HUES6 (cell line): ENCODE results near the gene THEM4.

ENCODE experiments used
- H3K27ac ChIP-seq: 2 replicates; pipeline ENCODE4 v1.7.0; 2013; ENCODE audit warnings: low read depth, mild to moderate bottlenecking, low read length, inconsistent platforms
- H3K27me3 ChIP-seq: 2 replicates; pipeline ENCODE4 v1.6.1; 2013; ENCODE audit warnings: low read length; ENCODE audit not compliant: control insufficient read depth, insufficient read depth
- H3K36me3 ChIP-seq: 2 replicates; pipeline ENCODE4 v1.6.1; 2013; ENCODE audit warnings: low read length; ENCODE audit not compliant: control insufficient read depth, insufficient read depth
- H3K4me1 ChIP-seq: 2 replicates; pipeline ENCODE4 v1.6.1; 2013; ENCODE audit warnings: low read length; ENCODE audit not compliant: control insufficient read depth, insufficient read depth
- H3K4me3 ChIP-seq: 2 replicates; pipeline ENCODE4 v1.5.1; 2013; ENCODE audit warnings: low read depth, low read length
- H3K9ac ChIP-seq: one replicate; pipeline ENCODE4 v1.6.1; 2013; ENCODE audit warnings: mild to moderate bottlenecking, low read length
- H3K9me3 ChIP-seq: 2 replicates; pipeline ENCODE4 v1.6.1; 2013; ENCODE audit warnings: low read depth, low read length; ENCODE audit not compliant: control insufficient read depth, insufficient read depth

Gene THEM4

DNA sequence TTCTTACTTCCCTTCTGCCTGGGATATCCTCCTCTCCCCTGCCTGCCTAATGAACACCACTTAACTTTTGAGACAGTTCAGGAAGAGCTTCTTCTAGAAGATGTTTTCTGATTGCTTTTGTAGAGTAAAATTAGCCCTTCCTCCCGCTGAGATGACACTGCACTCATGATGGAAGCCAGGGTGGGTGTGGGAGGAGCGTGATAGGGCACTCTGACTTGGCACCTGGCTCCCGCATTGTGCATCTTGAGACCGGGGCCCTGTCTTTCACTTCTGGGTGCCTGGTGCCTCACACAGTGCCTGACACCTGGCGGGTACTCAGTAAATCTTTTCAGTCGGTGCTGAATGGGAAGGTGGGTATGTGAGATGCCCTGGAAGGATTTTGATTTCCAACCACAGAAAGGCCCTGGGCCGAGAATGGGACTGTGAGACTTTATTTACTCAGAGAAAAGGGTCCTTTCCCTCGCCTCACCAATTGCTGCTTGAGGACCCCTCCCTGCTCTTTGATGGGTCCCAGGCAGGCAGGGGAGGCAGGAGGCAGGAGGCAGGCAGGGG is 62.5 kb downstream of the THEM4 start:
- H3K36me3 ChIP-seq: no peaks in the 10 kb centered on the region
- H3K4me1 ChIP-seq: peaks cover 18% of the 10 kb centered on the region
- peaks cover 8% of the 10 kb centered on the region; the same call in 1 of the 2 replicates for H3K27me3 ChIP-seq
- no peak overlapping the region for H3K4me3 ChIP-seq
- H3K9ac ChIP-seq: peak overlapping the region; percentile 6
- no peak overlapping the region for H3K27ac ChIP-seq
- no peaks in the 10 kb centered on the region for H3K9me3 ChIP-seq

DNA sequence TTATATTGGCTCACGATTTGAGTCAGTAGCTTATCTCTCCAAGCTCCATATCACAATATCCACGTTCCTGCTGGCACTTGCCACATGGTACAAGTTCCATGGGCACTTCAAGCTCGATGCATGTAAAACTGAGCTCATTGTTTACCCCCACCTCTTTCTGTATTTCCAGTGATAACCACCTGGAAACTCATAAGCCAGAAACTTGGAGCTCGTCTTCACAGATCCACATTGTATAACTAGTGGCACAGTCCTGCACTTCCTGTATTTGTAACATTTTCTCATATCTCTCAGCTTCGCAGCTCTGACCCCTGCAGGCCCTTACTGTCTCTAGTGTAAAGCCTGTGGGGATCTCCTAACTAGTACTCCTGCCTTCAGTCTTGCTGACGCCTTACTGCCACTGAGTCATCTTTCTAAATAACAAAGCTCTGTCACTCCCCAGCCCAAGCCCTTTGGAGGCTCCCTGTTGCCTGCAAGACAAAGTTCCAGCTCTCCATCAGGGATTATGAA is 63.2 kb downstream of the THEM4 start:
- no peaks in the 10 kb centered on the region for H3K9me3 ChIP-seq

DNA sequence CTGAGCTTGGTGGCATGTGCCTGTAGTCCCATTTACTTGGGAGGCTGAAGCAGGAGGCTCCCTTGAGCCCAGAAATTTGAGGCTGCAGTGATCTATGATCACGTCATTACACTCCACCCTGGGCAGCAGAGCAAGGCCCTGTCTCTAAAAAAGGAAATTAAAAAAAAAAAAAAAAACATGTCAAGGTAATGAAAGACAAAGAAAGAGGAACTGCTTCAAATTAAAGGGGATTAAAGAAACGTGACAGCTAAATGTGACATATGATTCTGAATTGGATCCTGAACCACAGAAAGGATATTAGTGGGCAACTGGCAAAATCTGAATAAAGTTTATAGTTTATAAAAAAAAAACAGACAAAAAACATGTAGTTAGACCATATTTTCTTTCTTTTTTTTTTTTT is 65.9 kb downstream of the THEM4 start:
- Histone ChIP-seq H3K27ac (no peak overlapping the region), H3K9me3 (no peaks in the 10 kb centered on the region), H3K4me1 (peaks cover 29% of the 10 kb centered on the region), H3K9ac (no peak overlapping the region), H3K4me3 (no peak overlapping the region), H3K36me3 (no peaks in the 10 kb centered on the region), H3K27me3 (peaks cover 26% of the 10 kb centered on the region)

More for the DNA sequence above, 63.2 kb downstream of the THEM4 start:
- Histone ChIP-seq H3K9ac (peak overlapping the region; percentile 6), H3K27ac (no peak overlapping the region), H3K27me3 (peaks cover 6% of the 10 kb centered on the region; the same call in 1 of the 2 replicates), H3K4me1 (peaks cover 18% of the 10 kb centered on the region), H3K4me3 (no peak overlapping the region), H3K36me3 (no peaks in the 10 kb centered on the region)

DNA sequence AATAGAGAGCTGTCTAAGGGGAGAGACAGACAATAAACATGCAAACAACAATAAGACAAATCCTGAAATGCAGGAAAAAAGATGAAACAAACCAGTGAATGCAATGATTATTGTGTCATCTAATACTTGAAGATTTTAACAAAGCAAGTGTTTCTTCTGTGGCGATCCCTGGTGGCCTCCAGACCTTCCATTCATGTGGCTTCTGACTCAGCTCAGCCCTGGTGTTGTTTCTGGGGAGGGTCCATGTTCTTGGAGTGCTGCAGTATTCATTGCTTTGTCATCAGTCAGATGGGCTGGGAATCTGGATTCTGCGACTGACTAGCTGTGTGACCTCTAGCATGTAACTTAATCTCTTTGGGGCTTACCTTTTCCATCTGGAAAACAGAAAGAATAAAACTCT is 68.2 kb downstream of the THEM4 start:
- Histone ChIP-seq H3K27me3 (peaks cover 45% of the 10 kb centered on the region), H3K4me3 (no peak overlapping the region), H3K4me1 (peaks cover 15% of the 10 kb centered on the region), H3K36me3 (no peaks in the 10 kb centered on the region), H3K27ac (no peak overlapping the region), H3K9me3 (no peaks in the 10 kb centered on the region), H3K9ac (no peak overlapping the region)

DNA sequence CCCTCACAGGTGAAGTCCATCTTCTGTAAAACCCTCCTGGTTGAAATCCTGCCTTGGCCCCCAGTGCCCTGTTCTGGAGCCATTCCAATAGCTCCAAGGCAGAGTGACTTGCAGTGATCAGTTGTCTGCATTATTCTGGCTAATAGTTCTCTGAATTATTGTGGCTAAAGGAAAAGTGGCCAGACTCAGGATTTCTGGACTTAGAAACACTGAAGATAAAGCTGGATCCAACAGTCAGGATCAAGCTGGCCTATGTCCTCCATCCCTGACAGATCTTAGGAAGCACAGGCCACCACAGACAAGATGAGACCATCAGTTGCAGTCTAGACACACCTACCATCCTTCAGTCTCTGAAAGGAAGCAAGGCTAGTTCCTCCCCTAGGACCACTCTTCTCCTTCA is 68.9 kb downstream of the THEM4 start:
- Histone ChIP-seq H3K27ac (no peak overlapping the region), H3K27me3 (peaks cover 45% of the 10 kb centered on the region), H3K4me1 (peaks cover 11% of the 10 kb centered on the region; the same call in 1 of the 2 replicates), H3K36me3 (no peaks in the 10 kb centered on the region), H3K9ac (peak overlapping the region; percentile 83), H3K4me3 (peak overlapping the region; percentile 69), H3K9me3 (no peaks in the 10 kb centered on the region)

DNA sequence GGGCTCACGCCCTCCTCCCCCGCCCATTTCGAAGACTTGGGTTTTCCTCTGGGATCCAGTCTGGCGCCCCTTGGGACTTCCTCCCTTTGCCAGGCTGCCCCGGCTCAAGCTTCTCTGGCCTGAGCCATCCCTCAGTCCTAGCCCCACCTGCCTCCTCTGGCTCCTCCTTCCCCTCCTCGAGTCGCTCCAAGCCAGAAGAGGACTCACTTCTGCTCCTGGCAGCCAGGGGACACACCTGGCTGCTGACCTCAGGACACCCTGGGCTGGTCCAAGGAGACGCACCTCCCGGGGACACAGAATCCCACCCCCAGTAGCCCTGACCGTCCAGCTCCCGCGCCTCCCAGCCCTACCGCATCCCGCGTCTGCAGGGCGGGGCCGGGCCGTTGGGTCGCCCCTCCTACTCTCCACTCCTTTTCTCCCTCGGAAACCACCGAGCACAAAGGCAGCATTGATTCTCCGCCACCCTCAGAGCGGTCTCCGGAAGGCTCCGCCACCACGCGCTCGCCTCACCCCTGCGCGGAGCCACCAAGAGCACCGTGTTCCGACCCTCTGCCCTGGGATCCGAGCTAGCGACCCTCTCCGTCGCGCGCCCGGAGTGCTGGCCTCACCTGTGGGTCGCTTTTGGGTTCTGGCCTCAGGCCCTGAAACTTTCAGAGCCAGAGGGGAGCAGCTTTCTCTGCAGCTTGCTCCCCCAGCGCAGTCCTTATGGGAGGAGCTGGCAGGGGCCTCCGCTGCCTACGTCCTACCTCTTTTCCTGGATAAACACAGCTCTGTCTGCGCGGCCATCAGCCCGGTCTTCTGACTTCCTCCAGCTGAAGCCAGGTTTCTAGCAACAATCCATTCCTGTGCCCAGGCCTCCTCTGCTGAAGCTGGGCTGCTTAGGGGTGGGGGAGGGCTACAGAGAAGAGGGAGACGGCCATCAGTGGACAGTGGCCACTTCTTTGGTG is 69.6 kb downstream of the THEM4 start, which contains the start of gene C2CD4D:
C2CD4D (minus strand) TSS at position 364 of the 947 bp plus-strand sequence. CDS start 831 bp downstream, outside the sequence.
- peak within 1 kb of the TSS; percentile 52; the same call in 1 of the 2 replicates for H3K27ac ChIP-seq
- no peaks in the 10 kb centered on the region for H3K9me3 ChIP-seq
- H3K4me1 ChIP-seq: peaks cover 11% of the 10 kb centered on the region; the same call in 1 of the 2 replicates
- peak within 1 kb of the TSS; percentile 69 for H3K4me3 ChIP-seq
- peaks cover 45% of the 10 kb centered on the region for H3K27me3 ChIP-seq
- H3K9ac ChIP-seq: peak within 1 kb of the TSS; percentile 83
- no peaks in the 10 kb centered on the region for H3K36me3 ChIP-seq

DNA sequence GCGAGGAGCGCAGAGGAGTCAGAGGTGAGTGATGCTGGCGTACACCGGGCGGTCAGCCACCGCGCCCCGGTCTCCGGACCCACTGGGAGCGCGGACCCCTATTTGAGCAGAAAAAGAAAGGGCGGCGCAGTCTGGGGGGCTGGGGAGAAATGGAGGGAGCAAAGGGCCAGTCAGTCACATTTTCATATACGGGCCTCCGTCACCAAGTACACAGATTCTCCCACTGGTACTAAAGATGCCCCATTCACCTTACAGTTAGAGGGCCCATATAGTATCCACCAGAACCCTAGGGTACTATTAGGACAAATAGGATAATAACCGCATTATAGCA is 70.3 kb downstream of the THEM4 start:
- peak overlapping the region; percentile 69 for H3K4me3 ChIP-seq

DNA sequence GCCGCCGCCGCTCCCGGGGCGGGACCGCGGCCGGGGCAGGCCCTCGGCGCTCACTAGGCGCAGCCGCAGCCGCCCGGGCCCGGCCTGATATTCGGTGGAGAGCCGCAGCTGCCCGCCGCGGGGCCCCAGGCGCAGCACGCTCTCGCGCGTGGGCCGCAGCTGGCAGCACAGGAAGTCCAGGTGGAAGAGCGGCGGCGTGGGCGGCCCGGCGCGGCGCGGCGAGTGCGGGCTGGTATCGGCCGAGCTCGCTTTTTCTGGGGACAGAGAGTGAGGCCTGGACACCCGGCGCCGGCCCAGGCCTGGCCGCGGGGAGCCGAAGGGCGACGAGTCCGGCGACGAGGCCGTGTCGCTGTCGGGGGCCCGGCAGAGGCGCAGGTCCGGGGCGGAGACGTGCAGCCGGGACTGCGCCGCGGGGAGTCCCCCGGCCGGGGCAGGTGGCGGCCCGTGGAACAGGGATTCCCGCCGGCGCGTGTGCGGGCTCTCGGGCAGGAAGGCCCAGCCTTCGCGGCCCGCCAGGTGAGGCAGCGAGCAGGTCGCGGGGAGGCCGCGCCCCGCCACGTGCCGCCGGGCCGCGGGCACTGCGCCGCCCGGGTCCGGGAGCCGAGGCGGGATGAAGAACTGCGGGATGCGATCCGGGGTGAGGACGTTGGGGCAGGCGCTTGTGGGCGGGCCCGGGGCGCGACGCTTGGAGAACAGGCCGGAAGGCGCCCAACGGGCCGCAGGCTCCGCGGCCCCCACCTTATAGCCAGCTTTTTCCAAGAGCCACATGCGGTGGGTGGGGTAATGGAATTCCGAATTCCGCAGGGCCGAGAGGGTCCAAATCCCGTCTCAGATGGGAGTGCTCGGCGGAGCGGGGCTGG is 70.9 kb downstream of the THEM4 start:
- Histone ChIP-seq H3K9ac (no peak overlapping the region), H3K4me3 (peak overlapping the region; percentile 69)

More for the DNA sequence above, 70.3 kb downstream of the THEM4 start:
- Histone ChIP-seq H3K27ac (no peak overlapping the region), H3K9me3 (no peaks in the 10 kb centered on the region), H3K9ac (no peak overlapping the region), H3K4me1 (peaks cover 11% of the 10 kb centered on the region; the same call in 1 of the 2 replicates), H3K27me3 (peaks cover 45% of the 10 kb centered on the region), H3K36me3 (no peaks in the 10 kb centered on the region)

DNA sequence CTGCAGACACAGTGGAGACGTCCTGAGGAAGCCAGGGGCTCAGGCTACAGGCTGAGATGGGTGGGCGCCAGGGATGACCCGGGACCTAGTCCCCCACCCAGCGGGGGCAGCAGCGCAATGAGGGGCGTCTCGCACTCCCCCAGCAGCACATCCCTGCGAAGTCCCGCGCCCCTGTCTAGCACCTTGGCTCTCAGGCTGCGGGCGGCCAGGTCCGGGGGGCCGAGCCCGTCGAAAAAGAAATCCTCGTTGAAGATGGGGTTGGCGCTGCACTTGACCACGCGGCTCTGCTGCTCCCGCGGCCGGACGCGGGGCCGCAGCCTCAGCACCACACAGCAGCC is 71.5 kb downstream of the THEM4 start:
- Histone ChIP-seq H3K27ac (no peak overlapping the region), H3K4me3 (peak overlapping the region; percentile 69), H3K9ac (no peak overlapping the region), H3K4me1 (peaks cover 11% of the 10 kb centered on the region; the same call in 1 of the 2 replicates), H3K27me3 (peaks cover 45% of the 10 kb centered on the region), H3K9me3 (no peaks in the 10 kb centered on the region), H3K36me3 (no peaks in the 10 kb centered on the region)

More for the DNA sequence above, 70.9 kb downstream of the THEM4 start:
- Histone ChIP-seq H3K36me3 (no peaks in the 10 kb centered on the region), H3K27me3 (peaks cover 45% of the 10 kb centered on the region), H3K4me1 (peaks cover 11% of the 10 kb centered on the region; the same call in 1 of the 2 replicates), H3K27ac (no peak overlapping the region), H3K9me3 (no peaks in the 10 kb centered on the region)

DNA sequence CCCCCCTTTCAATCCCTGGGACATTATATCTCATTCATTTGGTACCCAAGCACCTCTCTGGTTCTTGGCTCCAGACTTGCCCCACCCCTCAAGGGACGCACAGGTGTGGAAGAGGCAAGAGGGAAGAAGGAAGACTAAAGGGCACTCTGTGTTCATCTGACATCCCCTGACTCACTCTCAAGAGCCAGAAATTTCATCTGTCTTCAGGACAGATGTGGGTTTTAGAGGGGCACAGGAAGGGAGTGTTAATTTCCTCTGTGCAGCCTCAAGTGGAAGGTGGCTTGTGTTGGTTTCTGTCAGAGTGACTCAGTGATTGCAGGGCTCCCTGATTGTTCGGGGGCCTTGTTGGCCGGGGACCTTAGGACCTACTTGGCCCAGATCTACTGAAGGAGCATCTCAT is 72.1 kb downstream of the THEM4 start:
- peaks cover 11% of the 10 kb centered on the region; the same call in 1 of the 2 replicates for H3K4me1 ChIP-seq
- no peak overlapping the region for H3K27ac ChIP-seq
- H3K36me3 ChIP-seq: no peaks in the 10 kb centered on the region
- no peak overlapping the region for H3K9ac ChIP-seq
- H3K4me3 ChIP-seq: no peak overlapping the region
- peaks cover 45% of the 10 kb centered on the region for H3K27me3 ChIP-seq
- no peaks in the 10 kb centered on the region for H3K9me3 ChIP-seq
